Measurements from ENCODE around the gene PIEZO1. TPM values are rescaled to one million over a fixed set of nuclear protein-coding genes. Genes with fewer than 3 reads are reported as not detected.
A peak's percentile ranks its signal among the peaks of the same experiment; 100 is the strongest.

The PIEZO1 gene
- total and polyA plus RNA-seq, 8 donors, result 75.3 to 193 (median 103) TPM

DNA sequence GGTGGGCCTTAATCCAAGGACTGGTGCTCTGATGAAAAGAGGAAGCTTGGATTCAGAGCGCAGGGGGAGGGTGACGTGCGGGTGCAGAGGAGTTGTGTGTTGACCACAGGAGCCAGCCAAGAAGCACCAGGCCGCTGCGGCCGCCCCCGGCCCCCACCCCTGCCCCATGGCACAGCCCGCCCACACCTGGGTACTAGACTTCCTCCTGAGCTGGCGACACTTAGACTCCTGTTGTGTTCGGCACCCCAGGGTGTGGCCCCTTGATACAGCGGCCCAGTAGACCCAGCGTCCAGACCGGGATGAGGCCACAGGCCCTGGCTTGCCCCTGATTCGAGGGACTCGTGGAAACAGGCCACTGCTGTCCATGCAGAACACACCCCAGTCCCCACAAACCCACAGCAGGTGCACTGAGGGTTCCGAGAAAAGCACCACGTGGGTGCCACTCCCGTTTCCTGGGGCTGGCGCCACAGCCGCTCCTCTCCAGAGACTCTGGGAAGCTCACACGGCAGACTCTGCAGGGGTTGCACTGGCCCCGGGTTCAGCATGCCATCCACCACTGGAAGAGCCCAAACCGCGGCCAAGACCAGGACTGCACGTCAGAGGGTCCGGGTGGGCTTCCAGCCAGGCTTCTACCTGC is 93.0 kb downstream of the PIEZO1 start:
- TF ChIP-seq, protein P1, sequence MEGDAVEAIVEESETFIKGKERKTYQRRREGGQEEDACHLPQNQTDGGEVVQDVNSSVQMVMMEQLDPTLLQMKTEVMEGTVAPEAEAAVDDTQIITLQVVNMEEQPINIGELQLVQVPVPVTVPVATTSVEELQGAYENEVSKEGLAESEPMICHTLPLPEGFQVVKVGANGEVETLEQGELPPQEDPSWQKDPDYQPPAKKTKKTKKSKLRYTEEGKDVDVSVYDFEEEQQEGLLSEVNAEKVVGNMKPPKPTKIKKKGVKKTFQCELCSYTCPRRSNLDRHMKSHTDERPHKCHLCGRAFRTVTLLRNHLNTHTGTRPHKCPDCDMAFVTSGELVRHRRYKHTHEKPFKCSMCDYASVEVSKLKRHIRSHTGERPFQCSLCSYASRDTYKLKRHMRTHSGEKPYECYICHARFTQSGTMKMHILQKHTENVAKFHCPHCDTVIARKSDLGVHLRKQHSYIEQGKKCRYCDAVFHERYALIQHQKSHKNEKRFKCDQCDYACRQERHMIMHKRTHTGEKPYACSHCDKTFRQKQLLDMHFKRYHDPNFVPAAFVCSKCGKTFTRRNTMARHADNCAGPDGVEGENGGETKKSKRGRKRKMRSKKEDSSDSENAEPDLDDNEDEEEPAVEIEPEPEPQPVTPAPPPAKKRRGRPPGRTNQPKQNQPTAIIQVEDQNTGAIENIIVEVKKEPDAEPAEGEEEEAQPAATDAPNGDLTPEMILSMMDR (IDR thresholded peaks at IDR 0.05), result no peak
- peak in 2 of 4 donors; percentile 81 to 90 for DNase-seq

DNA sequence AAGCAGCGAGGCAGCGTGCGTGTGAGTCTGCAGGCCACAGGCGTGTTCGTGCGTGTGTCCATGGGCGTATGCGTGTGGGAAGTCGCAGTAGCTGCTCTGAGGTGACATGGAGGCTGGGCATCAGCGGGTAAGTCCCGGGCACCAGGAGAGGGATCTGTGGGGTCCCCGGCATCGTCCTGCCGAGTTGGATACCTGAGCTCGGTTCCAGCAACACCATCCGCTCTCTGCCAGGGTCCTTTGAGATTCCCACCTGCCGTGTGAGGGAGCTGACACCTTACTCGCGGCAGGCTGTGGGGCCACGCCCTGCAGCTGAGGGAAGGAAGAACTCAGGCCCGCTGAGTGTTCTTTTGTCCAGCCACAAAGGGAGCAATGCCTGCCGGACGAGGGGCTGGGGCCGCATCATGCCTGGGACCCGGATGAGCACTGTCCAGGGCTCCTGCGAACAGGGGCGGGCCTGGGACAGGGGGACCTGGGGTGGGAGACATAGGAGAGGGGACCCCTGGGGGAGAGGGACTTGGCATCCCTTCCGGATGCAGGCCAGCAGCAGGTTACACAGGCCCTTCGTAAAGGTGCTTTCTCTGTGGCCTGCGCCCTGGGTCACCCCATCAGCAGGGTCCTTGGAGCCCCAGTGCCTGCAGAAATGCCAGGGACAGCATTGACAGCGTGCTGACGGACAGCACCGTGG is 93.7 kb downstream of the PIEZO1 start:
- peak overlapping the region in 1 of 2 donors; percentile 59 for H3K27ac ChIP-seq
- no peak overlapping the region for H3K4me3 ChIP-seq
- H3K9me3 ChIP-seq, result no peaks in the 10 kb centered on the region
- peaks cover 5 to 34% of the 10 kb centered on the region in 2 donors for H3K4me1 ChIP-seq
- peaks cover 0 to 51% of the 10 kb centered on the region in 2 donors for H3K27me3 ChIP-seq
- TF ChIP-seq, protein P1 (IDR thresholded peaks at IDR 0.05), result no peak
- intact Hi-C loops (cut with DNase I), result no loop called here
- ATAC-seq (no peak), DNase-seq (peak in 1 of 4 donors; percentile 74)
- peaks cover 0 to 14% of the 10 kb centered on the region in 2 donors for H3K36me3 ChIP-seq

More for the DNA sequence above, 93.0 kb downstream of the PIEZO1 start:
- Histone ChIP-seq H3K36me3 (peaks cover 0 to 21% of the 10 kb centered on the region in 2 donors), H3K9me3 (no peaks in the 10 kb centered on the region), H3K4me3 (no peak overlapping the region), H3K27ac (peak overlapping the region in 1 of 2 donors; percentile 59), H3K4me1 (peaks cover 0 to 26% of the 10 kb centered on the region in 2 donors), H3K27me3 (peaks cover 0 to 44% of the 10 kb centered on the region in 2 donors)
- peak; percentile 24 for ATAC-seq
- intact Hi-C loops (cut with DNase I), result no loop called here

DNA sequence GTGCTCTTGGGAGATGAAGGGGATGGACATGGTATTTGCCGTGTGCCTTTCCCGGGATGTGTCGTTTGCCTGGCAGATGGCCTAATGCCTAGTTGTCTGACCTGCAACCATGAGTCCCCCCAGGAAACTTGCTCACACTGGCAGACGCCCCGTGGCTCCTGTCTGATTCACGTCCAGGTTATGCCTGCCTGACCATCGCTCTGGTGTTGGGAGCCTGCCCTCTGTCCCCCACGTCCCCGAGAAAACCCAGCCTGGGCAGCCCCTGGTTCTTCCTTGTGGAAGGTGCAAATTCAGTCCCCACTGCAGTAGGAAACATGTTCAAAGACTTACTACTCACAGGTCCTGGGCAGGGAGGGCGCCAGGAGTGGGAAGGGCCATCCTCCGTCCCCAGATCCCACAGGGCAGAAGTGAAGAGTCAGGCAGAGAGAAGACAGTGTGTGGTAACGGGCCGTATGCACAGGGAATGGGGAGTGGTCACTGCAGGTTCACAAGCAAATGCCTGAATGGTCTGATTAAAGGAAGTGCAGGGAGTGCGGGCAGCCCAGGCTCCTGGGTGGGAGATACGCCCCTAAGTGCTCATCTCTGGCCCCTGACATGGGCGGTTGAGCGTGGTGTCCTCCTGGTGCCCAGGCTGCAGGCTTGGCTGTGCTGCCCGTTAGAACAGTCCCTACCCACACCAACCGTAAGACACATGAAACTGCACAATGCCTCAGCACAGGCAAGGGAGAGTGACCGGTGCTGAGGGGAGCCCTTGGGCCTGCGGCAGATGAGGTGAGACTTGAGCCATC is 94.5 kb downstream of the PIEZO1 start:
- H3K4me1 ChIP-seq, result peaks cover 10 to 41% of the 10 kb centered on the region in 2 donors
- TF ChIP-seq, protein P1 (IDR thresholded peaks at IDR 0.05), result no peak
- ATAC-seq, result no peak
- no peaks in the 10 kb centered on the region for H3K9me3 ChIP-seq
- peaks cover 0 to 6% of the 10 kb centered on the region in 2 donors for H3K36me3 ChIP-seq
- H3K4me3 ChIP-seq, result no peak overlapping the region
- H3K27ac ChIP-seq, result no peak overlapping the region
- intact Hi-C loops (cut with DNase I), result no loop called here
- peaks cover 0 to 59% of the 10 kb centered on the region in 2 donors for H3K27me3 ChIP-seq
- DNase-seq, result no peak

DNA sequence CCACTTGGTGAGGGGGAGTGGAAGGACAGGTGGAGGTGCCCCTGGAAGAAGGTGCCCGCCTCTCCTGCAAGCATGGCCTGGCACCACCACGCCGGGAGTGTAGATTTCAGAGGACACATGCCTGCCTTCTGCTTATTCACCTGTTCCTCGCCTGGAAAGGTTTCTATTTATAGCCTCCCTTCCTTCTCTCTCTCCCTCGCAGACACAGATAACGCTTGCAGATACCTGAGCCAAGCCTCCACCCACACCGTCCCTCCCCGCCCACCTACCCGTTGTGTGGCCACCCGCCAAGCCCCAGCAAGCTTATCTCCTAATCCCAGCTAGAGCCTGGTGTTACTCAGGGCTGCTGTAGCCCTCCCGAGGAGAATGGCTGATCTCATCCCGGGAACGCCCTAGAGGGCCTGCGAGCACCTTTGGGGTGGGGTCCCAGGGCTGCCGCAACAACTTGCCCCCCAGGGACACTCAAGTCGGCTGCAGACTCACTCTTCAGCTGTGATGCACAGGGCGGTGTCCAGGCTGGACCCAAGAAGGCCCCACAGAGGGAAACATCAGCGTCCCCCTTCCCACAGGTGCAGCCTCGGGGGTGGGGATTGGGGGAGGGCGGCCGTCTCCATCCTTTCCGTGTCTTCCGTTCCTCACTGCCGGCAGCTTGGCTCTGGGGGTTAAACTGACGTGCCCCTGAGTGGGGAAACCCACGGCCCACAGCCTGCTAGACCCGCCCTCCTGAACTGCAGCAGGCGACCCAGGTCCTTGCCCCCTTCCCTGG is 96.8 kb downstream of the PIEZO1 start:
- peaks cover 14 to 55% of the 10 kb centered on the region in 2 donors for H3K4me1 ChIP-seq
- H3K27ac ChIP-seq, result no peak overlapping the region
- ATAC-seq, result peak; percentile 5
- H3K4me3 ChIP-seq, result no peak overlapping the region
- intact Hi-C loops (cut with DNase I), result no loop called here
- H3K27me3 ChIP-seq, result peaks cover 0 to 81% of the 10 kb centered on the region in 2 donors
- TF ChIP-seq, protein P1 (IDR thresholded peaks at IDR 0.05), result no peak
- no peaks in the 10 kb centered on the region for H3K9me3 ChIP-seq
- DNase-seq, result peak in 2 of 4 donors; percentile 57 to 70
- no peaks in the 10 kb centered on the region for H3K36me3 ChIP-seq

Data from left lung (tissue), 10 donors.